ENCODE measurements around the gene ARL2BP. TPM values are rescaled to one million over a fixed set of nuclear protein-coding genes. Genes with fewer than 3 reads are reported as not detected.

The ARL2BP gene
- total and polyA plus RNA-seq, 2 donors from 2014 or later, result 53.9 to 61.5 TPM

DNA sequence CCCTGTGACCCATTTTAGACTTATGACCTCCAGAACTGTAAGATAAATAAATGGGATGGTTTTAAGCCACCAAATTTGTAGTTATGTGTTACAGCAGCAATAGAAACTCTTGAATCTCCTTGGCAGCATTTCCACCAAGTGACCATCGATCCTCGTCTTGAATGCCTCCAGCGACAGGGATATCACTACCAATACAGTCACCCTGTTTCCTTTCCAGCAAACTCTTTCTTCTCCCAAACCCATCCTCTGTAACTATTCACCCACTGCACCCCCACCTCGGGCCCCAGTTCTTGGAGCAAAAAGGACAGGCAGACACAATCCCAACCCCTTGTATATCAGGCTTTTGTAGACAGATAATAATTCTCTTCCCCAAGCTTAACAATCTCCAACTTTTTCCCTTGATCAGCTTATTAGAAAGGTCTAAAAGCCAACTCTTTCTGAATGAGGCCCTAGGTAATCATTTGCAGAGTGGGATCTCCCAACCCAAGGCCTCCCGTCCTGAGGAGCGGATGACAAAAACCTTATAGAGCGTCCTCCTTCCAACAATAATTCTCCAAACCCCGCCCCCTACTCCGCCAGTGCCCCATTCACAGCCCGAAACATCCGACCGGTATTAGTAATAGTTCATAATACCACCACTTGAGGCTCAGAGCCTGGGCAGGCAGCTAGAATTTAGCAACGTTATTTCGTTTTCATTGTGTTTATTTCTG is 54.1 kb downstream of the ARL2BP start:
- Histone ChIP-seq H3K9ac (ENCODE audit: low read length in 3 of 3) (peak overlapping the region; percentile 47 to 83 (median 66)), H3K27me3 (ENCODE audit: control insufficient read depth, insufficient read depth, low read length) (no peaks in the 10 kb centered on the region), H3K27ac (ENCODE audit: low read depth in 2 of 2, low read length in 2 of 2) (peak overlapping the region; percentile 81 to 96), H3K4me3 (ENCODE audit: low read length in 3 of 3) (peak overlapping the region; percentile 65 to 72 (median 66)), H3K9me3 (ENCODE audit: control insufficient read depth in 2 of 3, insufficient read depth in 1 of 3, low read length in 3 of 3) (no peaks in the 10 kb centered on the region), H3K4me1 (ENCODE audit: control insufficient read depth in 2 of 3, insufficient read depth in 2 of 3, low read depth in 1 of 3, low read length in 3 of 3) (peaks cover 0 to 11% (median 8%) of the 10 kb centered on the region in 3 donors), H3K36me3 (ENCODE audit: control insufficient read depth in 2 of 3, insufficient read depth in 3 of 3, low read length in 3 of 3) (no peaks in the 10 kb centered on the region)
- intact Hi-C loops (cut with DNase I), result no loop called here
- FAIRE-seq (no peak), DNase-seq (peak in 4 of 5 donors; percentile 35 to 85 (median 81))
- TF ChIP-seq CTCF (IDR thresholded peaks at IDR 0.05; ENCODE audit: borderline replicate concordance, extremely low read depth, insufficient read depth), result no peak

GRCh38 chr16:57299719-57300386 is 54.8 kb downstream of the ARL2BP start:
- no peaks in the 10 kb centered on the region for H3K36me3 ChIP-seq (ENCODE audit: control insufficient read depth in 2 of 3, insufficient read depth in 3 of 3, low read length in 3 of 3)
- peak overlapping the region; percentile 81 to 96 for H3K27ac ChIP-seq (ENCODE audit: low read depth in 2 of 2, low read length in 2 of 2)
- TF ChIP-seq CTCF (IDR thresholded peaks at IDR 0.05; ENCODE audit: borderline replicate concordance, extremely low read depth, insufficient read depth), result peak; percentile 0
- H3K9me3 ChIP-seq (ENCODE audit: control insufficient read depth in 2 of 3, insufficient read depth in 1 of 3, low read length in 3 of 3), result no peaks in the 10 kb centered on the region
- FAIRE-seq, result no peak
- H3K4me1 ChIP-seq (ENCODE audit: control insufficient read depth in 2 of 3, insufficient read depth in 2 of 3, low read depth in 1 of 3, low read length in 3 of 3), result peaks cover 0 to 18% (median 11%) of the 10 kb centered on the region in 3 donors
- peak; percentile 90 to 96 (median 95) for DNase-seq
- H3K4me3 ChIP-seq (ENCODE audit: low read length in 3 of 3), result peak overlapping the region; percentile 65 to 72 (median 66)
- intact Hi-C loops (cut with DNase I), result loop anchor here (5.0 kb wide), 1 partner anchor 117 kb away; no protein-coding TSS in a partner anchor
- no peaks in the 10 kb centered on the region for H3K27me3 ChIP-seq (ENCODE audit: control insufficient read depth, insufficient read depth, low read length)
- peak overlapping the region; percentile 47 to 83 (median 66) for H3K9ac ChIP-seq (ENCODE audit: low read length in 3 of 3)

DNA sequence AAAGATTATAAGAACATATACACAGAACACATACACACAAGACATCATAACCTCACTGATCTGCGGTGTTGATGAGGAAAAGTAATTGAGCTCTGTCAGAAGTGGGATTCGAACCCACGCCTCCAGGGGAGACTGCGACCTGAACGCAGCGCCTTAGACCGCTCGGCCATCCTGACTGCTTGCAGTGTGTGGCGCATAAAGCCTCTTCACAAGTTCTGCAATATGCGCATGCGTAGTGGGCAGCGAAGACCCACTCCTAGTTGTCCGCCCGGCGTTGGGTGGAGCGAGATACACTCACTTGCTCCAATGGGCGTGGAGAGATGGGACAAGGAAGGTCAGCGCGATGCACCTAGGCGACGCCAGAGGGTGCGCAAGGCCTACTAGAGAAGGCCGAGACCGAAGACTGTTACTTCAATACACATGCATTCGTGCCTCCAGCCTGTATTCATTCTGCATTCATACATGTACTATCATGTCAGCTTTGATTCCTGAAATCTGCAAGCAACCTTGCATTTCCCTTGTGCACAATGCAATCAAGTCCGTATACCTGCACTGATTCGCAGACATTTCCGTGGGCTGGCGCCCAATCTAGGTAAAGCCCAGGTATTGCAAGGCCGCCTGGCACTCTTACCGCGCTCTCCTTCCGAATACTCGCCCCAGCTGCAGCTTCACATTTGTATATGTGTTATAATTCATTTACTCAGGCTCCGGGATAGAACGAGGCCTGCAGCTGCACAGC is 55.5 kb downstream of the ARL2BP start:
- no peaks in the 10 kb centered on the region for H3K36me3 ChIP-seq (ENCODE audit: control insufficient read depth in 2 of 3, insufficient read depth in 3 of 3, low read length in 3 of 3)
- peak; percentile 86 for FAIRE-seq
- peak; percentile 98 for TF ChIP-seq CTCF (IDR thresholded peaks at IDR 0.05; ENCODE audit: borderline replicate concordance, extremely low read depth, insufficient read depth)
- peak overlapping the region; percentile 81 to 96 for H3K27ac ChIP-seq (ENCODE audit: low read depth in 2 of 2, low read length in 2 of 2)
- no peaks in the 10 kb centered on the region for H3K9me3 ChIP-seq (ENCODE audit: control insufficient read depth in 2 of 3, insufficient read depth in 1 of 3, low read length in 3 of 3)
- no peaks in the 10 kb centered on the region for H3K27me3 ChIP-seq (ENCODE audit: control insufficient read depth, insufficient read depth, low read length)
- peak; percentile 100 for DNase-seq
- H3K4me3 ChIP-seq (ENCODE audit: low read length in 3 of 3), result peak overlapping the region; percentile 65 to 72 (median 66)
- H3K9ac ChIP-seq (ENCODE audit: low read length in 3 of 3), result peak overlapping the region; percentile 47 to 76 (median 55)
- intact Hi-C loops (cut with DNase I), result loop anchor here (5.0 kb wide), 1 partner anchor 117 kb away; no protein-coding TSS in a partner anchor
- H3K4me1 ChIP-seq (ENCODE audit: control insufficient read depth in 2 of 3, insufficient read depth in 2 of 3, low read depth in 1 of 3, low read length in 3 of 3), result peaks cover 0 to 21% (median 14%) of the 10 kb centered on the region in 3 donors
